ENCODE data around the gene TJP2. TPM values are rescaled to one million over a fixed set of nuclear protein-coding genes. Genes with fewer than 3 reads are reported as not detected.

TJP2 gene
- total RNA-seq, 1 donor, result 61.7 TPM

GRCh38 chr9:69188975-69189374, 14.9 kb downstream of the TJP2 start:
- no peak for DNase-seq (ENCODE audit: low read depth)
- H3K4me3 ChIP-seq (ENCODE audit: low read depth, low read length), result no peak overlapping the region
- no peak for TF ChIP-seq CTCF (IDR thresholded peaks at IDR 0.05; ENCODE audit: insufficient read depth, low read length)

GRCh38 chr9:69190086-69190862, 16.2 kb downstream of the TJP2 start:
- H3K4me3 ChIP-seq (ENCODE audit: low read depth, low read length), result no peak overlapping the region
- DNase-seq (ENCODE audit: low read depth), result no peak
- no peak for TF ChIP-seq CTCF (IDR thresholded peaks at IDR 0.05; ENCODE audit: insufficient read depth, low read length)

GRCh38 chr9:69190863-69191181, 16.7 kb downstream of the TJP2 start:
- peak; percentile 54 for DNase-seq (ENCODE audit: low read depth)
- no peak overlapping the region for H3K4me3 ChIP-seq (ENCODE audit: low read depth, low read length)
- TF ChIP-seq CTCF (IDR thresholded peaks at IDR 0.05; ENCODE audit: insufficient read depth, low read length), result no peak

- DNase-seq (ENCODE audit: low read depth), result peak; percentile 11
- no peak for TF ChIP-seq CTCF (IDR thresholded peaks at IDR 0.05; ENCODE audit: insufficient read depth, low read length)
- no peak overlapping the region for H3K4me3 ChIP-seq (ENCODE audit: low read depth, low read length)
These were observed 17.2 kb downstream of the TJP2 start for GRCh38 chr9:69191231-69191630.

- TF ChIP-seq CTCF (IDR thresholded peaks at IDR 0.05; ENCODE audit: insufficient read depth, low read length), result no peak
- DNase-seq (ENCODE audit: low read depth), result no peak
- no peak overlapping the region for H3K4me3 ChIP-seq (ENCODE audit: low read depth, low read length)
These were observed 18.1 kb downstream of the TJP2 start for GRCh38 chr9:69192214-69192613.

GRCh38 chr9:69193685-69194032, 19.6 kb downstream of the TJP2 start:
- H3K4me3 ChIP-seq (ENCODE audit: low read depth, low read length), result no peak overlapping the region
- DNase-seq (ENCODE audit: low read depth), result no peak
- TF ChIP-seq CTCF (IDR thresholded peaks at IDR 0.05; ENCODE audit: insufficient read depth, low read length), result peak; percentile 19
